Liver (tissue), 9 donors: ENCODE measurements around the gene PCDHGC5. TPM values are rescaled to one million over a fixed set of nuclear protein-coding genes. Genes with fewer than 3 reads are reported as not detected.

Source experiments
- DNase-seq: peaks from one replicate; pipeline ENCODE4 v3.0.0-alpha.2; 2017; ENCODE audit warnings: low spot score
- H3K27ac ChIP-seq, 2 donors: one replicate each; pipeline ENCODE4 v1.7.0; 2013; ENCODE audit warnings: inconsistent platforms in 2 of 2, low read length in 2 of 2, control low read depth in 1 of 2, low read depth in 1 of 2, mild to moderate bottlenecking in 1 of 2
- H3K27me3 ChIP-seq, 4 donors: one replicate each; pipeline versions ENCODE4 v1.6.1 to v1.7.0; 2013; ENCODE audit warnings: low read length in 3 of 4, inconsistent platforms in 1 of 4, mild to moderate bottlenecking in 1 of 4, moderate library complexity in 1 of 4; ENCODE audit not compliant: control insufficient read depth in 4 of 4, insufficient read depth in 4 of 4
- H3K36me3 ChIP-seq, 4 donors: one replicate each; pipeline versions ENCODE4 v1.6.1 to v1.7.0; 2013; ENCODE audit warnings: low read length in 3 of 4, mild to moderate bottlenecking in 3 of 4, low read depth in 1 of 4, moderate library complexity in 1 of 4; ENCODE audit not compliant: control insufficient read depth in 4 of 4, insufficient read depth in 3 of 4
- H3K4me1 ChIP-seq, 4 donors: one replicate each; pipeline versions ENCODE4 v1.6.1 to v1.7.0; 2013; ENCODE audit warnings: low read length in 3 of 4, mild to moderate bottlenecking in 3 of 4, moderate library complexity in 1 of 4; ENCODE audit not compliant: control insufficient read depth in 4 of 4, insufficient read depth in 4 of 4
- H3K4me3 ChIP-seq, 3 donors: one replicate each; pipeline versions ENCODE4 v1.6.1 to v1.7.0; 2013; ENCODE audit warnings: low read length in 3 of 3, control low read depth in 1 of 3, low read depth in 1 of 3, mild to moderate bottlenecking in 1 of 3
- H3K9ac ChIP-seq, 2 donors: one replicate each; pipeline ENCODE4 v1.7.0; 2013; ENCODE audit warnings: low read length in 2 of 2, mild to moderate bottlenecking in 2 of 2, moderate library complexity in 2 of 2, control low read depth in 1 of 2, low read depth in 1 of 2
- H3K9me3 ChIP-seq, 4 donors: one replicate each; pipeline versions ENCODE4 v1.6.1 to v1.7.0; 2013; ENCODE audit warnings: low read length in 3 of 4; ENCODE audit not compliant: control insufficient read depth in 4 of 4
- EGR1 ChIP-seq, 2 donors: IDR thresholded peaks; 2 replicates each; pipeline ENCODE4 v1.6.1; 2016 to 2018; ENCODE audit warnings: antibody characterized with exemption in 2 of 2, low read depth in 2 of 2
- FOXA1 ChIP-seq: IDR thresholded peaks from 2 replicates; pipeline ENCODE4 v1.6.1; 2016; ENCODE audit warnings: antibody characterized with exemption
- FOXA2 ChIP-seq: IDR thresholded peaks from 2 replicates; pipeline ENCODE4 v1.6.1; 2016; ENCODE audit warnings: antibody characterized with exemption
- GABPA ChIP-seq, 2 donors: IDR thresholded peaks in 1 of 2; conservative IDR thresholded peaks in 1 of 2; 2 replicates each; pipeline ENCODE4 v1.6.1; 2016; ENCODE audit warnings: antibody characterized with exemption in 2 of 2, mild to moderate bottlenecking in 1 of 2, moderate library complexity in 1 of 2
- HNF4A ChIP-seq, 2 donors: conservative IDR thresholded peaks; 2 replicates each; pipeline ENCODE4 v1.6.1; 2016; ENCODE audit warnings: antibody characterized with exemption in 2 of 2, mild to moderate bottlenecking in 2 of 2
- HNF4G ChIP-seq: IDR thresholded peaks from 2 replicates; pipeline ENCODE4 v1.6.1; 2016; ENCODE audit warnings: antibody characterized with exemption
- JUND ChIP-seq, 2 donors: IDR thresholded peaks; 2 replicates each; pipeline ENCODE4 v1.6.1; 2016; ENCODE audit warnings: antibody characterized with exemption in 2 of 2
- NR2F2 ChIP-seq: IDR thresholded peaks from 2 replicates; pipeline ENCODE4 v1.6.1; 2016; ENCODE audit warnings: antibody characterized with exemption
- REST ChIP-seq: IDR thresholded peaks from 2 replicates; pipeline ENCODE4 v1.6.1; 2016; ENCODE audit warnings: antibody characterized with exemption, mild to moderate bottlenecking
- TAF1 ChIP-seq: conservative IDR thresholded peaks from 2 replicates; pipeline ENCODE4 v1.6.1; 2016; ENCODE audit warnings: antibody characterized with exemption, mild to moderate bottlenecking
- YY1 ChIP-seq: IDR thresholded peaks from 2 replicates; pipeline ENCODE4 v1.6.1; 2016; ENCODE audit warnings: antibody characterized with exemption, mild to moderate bottlenecking
- WGBS: extraction: QIAGEN DNeasy Blood & Tissue Kit; methylation state at CpG from one replicate; pipeline ENCODE4 v1.1.7; 2013; 5-methylcytosine and 5-hydroxymethylcytosine counted together
- polyA plus RNA-seq, 2 donors: library from polyadenylated mRNA; stranded (reverse) in 1 of 2; unstranded in 1 of 2; fragments of 200-250 nt in 1 of 2; fragments of >200 nt in 1 of 2; fragmentation: Nextera tagmentation in 1 of 2; extraction: Ambion mirVana in 1 of 2; gene quantifications; one replicate each; pipeline versions ENCODE4 v1.2.1 to v1.2.3, GENCODE V29; 2013 to 2015
- total RNA-seq, 2 donors: library from RNA; depleted of rRNA; stranded (reverse); fragments of >200 nt; gene quantifications; one replicate each; pipeline ENCODE4 v1.2.3, GENCODE V29; 2014
- TF ChIP-seq, protein P1 (sequence below): fragments of 150-350 bp; IDR thresholded peaks from 2 replicates; pipeline ENCODE4 v1.5.1; 2017; ENCODE audit warnings: improper control_type of control experiment, low read depth, low read length; ENCODE audit not compliant: missing input control
- TF ChIP-seq, protein P2 (sequence below): IDR thresholded peaks from 2 replicates; pipeline ENCODE4 v1.6.1; 2016; ENCODE audit warnings: antibody characterized with exemption
- TF ChIP-seq, protein P3 (sequence below): IDR thresholded peaks from 2 replicates; pipeline ENCODE4 v1.6.1; 2016; ENCODE audit warnings: antibody characterized with exemption
- donor health status: healthy.
- donor health status: healthy.
- donor health status: healthy.
- donor health status: healthy.
- donor health status: healthy.

Gene PCDHGC5
- total and polyA plus RNA-seq, 4 donors = 0.02 to 1.1 (median 0.19) TPM; not detected in 1

DNA sequence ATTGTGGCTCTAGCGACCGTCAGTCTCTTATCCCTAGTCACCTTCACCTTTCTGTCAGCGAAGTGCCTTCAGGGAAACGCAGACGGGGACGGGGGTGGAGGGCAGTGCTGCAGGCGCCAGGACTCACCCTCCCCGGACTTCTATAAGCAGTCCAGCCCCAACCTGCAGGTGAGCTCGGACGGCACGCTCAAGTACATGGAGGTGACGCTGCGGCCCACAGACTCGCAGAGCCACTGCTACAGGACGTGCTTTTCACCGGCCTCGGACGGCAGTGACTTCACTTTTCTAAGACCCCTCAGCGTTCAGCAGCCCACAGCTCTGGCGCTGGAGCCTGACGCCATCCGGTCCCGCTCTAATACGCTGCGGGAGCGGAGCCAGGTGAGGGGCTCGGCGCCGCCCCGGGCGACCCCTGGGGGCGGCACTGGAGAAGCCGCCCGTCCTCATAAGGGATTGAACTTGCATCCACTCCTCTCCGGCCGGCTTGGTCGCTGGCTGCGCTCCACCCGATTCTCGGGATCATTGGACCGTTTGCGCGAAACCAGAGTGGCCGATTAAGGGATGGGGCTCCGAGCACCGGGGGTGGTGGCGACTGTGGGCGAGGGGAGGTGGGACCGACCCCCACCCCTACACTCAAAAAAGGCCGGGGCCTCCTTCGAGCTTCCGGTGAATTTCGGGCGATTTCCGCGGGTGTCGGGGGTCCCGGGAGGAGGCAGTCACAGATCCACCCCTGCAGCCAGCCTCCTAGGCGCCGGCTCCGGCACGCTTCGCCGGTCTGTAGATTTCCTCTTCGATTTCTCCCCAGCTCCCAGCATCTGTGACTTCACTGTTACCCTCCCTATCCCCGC lies 2.7 kb downstream of the PCDHGC5 start:
- Histone ChIP-seq H3K36me3 (no peaks in the 10 kb centered on the region), H3K4me3 (peak overlapping the region in 1 of 3 donors; percentile 5), H3K9me3 (peaks cover 0 to 2% (median 0%) of the 10 kb centered on the region in 4 donors), H3K27ac (no peak overlapping the region), H3K9ac (no peak overlapping the region), H3K27me3 (no peaks in the 10 kb centered on the region), H3K4me1 (peaks cover 0 to 9% (median 4%) of the 10 kb centered on the region in 4 donors)
- no peak for DNase-seq
- TF ChIP-seq, protein P1, sequence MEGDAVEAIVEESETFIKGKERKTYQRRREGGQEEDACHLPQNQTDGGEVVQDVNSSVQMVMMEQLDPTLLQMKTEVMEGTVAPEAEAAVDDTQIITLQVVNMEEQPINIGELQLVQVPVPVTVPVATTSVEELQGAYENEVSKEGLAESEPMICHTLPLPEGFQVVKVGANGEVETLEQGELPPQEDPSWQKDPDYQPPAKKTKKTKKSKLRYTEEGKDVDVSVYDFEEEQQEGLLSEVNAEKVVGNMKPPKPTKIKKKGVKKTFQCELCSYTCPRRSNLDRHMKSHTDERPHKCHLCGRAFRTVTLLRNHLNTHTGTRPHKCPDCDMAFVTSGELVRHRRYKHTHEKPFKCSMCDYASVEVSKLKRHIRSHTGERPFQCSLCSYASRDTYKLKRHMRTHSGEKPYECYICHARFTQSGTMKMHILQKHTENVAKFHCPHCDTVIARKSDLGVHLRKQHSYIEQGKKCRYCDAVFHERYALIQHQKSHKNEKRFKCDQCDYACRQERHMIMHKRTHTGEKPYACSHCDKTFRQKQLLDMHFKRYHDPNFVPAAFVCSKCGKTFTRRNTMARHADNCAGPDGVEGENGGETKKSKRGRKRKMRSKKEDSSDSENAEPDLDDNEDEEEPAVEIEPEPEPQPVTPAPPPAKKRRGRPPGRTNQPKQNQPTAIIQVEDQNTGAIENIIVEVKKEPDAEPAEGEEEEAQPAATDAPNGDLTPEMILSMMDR = no peak
- TF ChIP-seq HNF4A (conservative IDR thresholded peaks at IDR 0.05) (no peak), REST (no peak), NR2F2 (no peak), JUND (IDR thresholded peaks at IDR 0.05) (no peak), FOXA2 (no peak), YY1 (no peak), GABPA (IDR thresholded peaks at IDR 0.05 in 1 of 2, conservative IDR thresholded peaks at IDR 0.05 in 1 of 2) (no peak), TAF1 (no peak), FOXA1 (no peak), EGR1 (IDR thresholded peaks at IDR 0.05; ENCODE audit: low read depth in 2 of 2) (no peak), HNF4G (no peak)
- TF ChIP-seq, protein P2, sequence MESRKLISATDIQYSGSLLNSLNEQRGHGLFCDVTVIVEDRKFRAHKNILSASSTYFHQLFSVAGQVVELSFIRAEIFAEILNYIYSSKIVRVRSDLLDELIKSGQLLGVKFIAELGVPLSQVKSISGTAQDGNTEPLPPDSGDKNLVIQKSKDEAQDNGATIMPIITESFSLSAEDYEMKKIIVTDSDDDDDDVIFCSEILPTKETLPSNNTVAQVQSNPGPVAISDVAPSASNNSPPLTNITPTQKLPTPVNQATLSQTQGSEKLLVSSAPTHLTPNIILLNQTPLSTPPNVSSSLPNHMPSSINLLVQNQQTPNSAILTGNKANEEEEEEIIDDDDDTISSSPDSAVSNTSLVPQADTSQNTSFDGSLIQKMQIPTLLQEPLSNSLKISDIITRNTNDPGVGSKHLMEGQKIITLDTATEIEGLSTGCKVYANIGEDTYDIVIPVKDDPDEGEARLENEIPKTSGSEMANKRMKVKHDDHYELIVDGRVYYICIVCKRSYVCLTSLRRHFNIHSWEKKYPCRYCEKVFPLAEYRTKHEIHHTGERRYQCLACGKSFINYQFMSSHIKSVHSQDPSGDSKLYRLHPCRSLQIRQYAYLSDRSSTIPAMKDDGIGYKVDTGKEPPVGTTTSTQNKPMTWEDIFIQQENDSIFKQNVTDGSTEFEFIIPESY = no peak
- TF ChIP-seq, protein P3, sequence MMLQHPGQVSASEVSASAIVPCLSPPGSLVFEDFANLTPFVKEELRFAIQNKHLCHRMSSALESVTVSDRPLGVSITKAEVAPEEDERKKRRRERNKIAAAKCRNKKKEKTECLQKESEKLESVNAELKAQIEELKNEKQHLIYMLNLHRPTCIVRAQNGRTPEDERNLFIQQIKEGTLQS = no peak
- WGBS = 28% methylated on average over 66 of the region's 66 CpGs
